Osteoblast (primary cell): Measurements from ENCODE around the gene MRGPRX4. TPM values are rescaled to one million over a fixed set of nuclear protein-coding genes. Genes with fewer than 3 reads are reported as not detected.
"Not testable (repeated sequence)": the region's sequence is repeated elsewhere in the genome, so short reads cannot be mapped to it uniquely, and the experiment has no call there.

Experiments used
- DNase-seq: peaks from one replicate; pipeline ENCODE4 v3.0.0; 2011; ENCODE audit warnings: low spot score, mixed read lengths; ENCODE audit not compliant: insufficient read length; ENCODE audit errors: missing footprints
- H2AFZ ChIP-seq: 2 replicates; pipeline ENCODE4 v1.6.0; 2011; ENCODE audit warnings: mild to moderate bottlenecking, low read length
- H3K27ac ChIP-seq: 2 replicates; pipeline ENCODE4 v1.5.1; 2011; ENCODE audit warnings: mild to moderate bottlenecking, low read depth, low read length, moderate library complexity
- H3K27me3 ChIP-seq: 2 replicates; pipeline ENCODE4 v1.6.0; 2012; ENCODE audit warnings: mild to moderate bottlenecking, control low read depth, inconsistent platforms, low read length, moderate library complexity; ENCODE audit not compliant: insufficient read depth
- H3K36me3 ChIP-seq: 2 replicates; pipeline ENCODE4 v1.5.1; 2011; ENCODE audit warnings: mild to moderate bottlenecking, low read length, control low read depth, moderate library complexity; ENCODE audit not compliant: insufficient read depth
- H3K4me1 ChIP-seq: 2 replicates; pipeline ENCODE4 v1.5.1; 2011; ENCODE audit warnings: mild to moderate bottlenecking, low read length, control low read depth, moderate library complexity; ENCODE audit not compliant: insufficient read depth
- H3K4me2 ChIP-seq: 2 replicates; pipeline ENCODE4 v1.6.0; 2011; ENCODE audit warnings: mild to moderate bottlenecking, low read length; ENCODE audit not compliant: insufficient read depth
- H3K4me3 ChIP-seq: fragments of 200-600 bp; sonication (generic); 3 replicates; pipeline ENCODE4 v1.5.1; 2012; ENCODE audit warnings: mild to moderate bottlenecking, low read length, inconsistent platforms; ENCODE audit not compliant: insufficient read depth
- H3K79me2 ChIP-seq: 2 replicates; pipeline ENCODE4 v1.6.0; 2012; ENCODE audit warnings: mild to moderate bottlenecking, low read length, control low read depth, inconsistent platforms; ENCODE audit not compliant: insufficient read depth
- H3K9me3 ChIP-seq: 2 replicates; pipeline ENCODE4 v1.5.1; 2011; ENCODE audit warnings: low read depth, low read length, control low read depth
- H4K20me1 ChIP-seq: 2 replicates; pipeline ENCODE4 v1.6.0; 2012; ENCODE audit warnings: mild to moderate bottlenecking, low read length, control low read depth; ENCODE audit not compliant: insufficient read depth
- total RNA-seq: library from RNA; depleted of rRNA; stranded (reverse); fragments of >200 nt; gene quantifications from 2 replicates; pipeline ENCODE4 v1.2.3, GENCODE V29; 2012
- TF ChIP-seq, protein P1 (sequence below): IDR thresholded peaks from 2 replicates; pipeline ENCODE4 v1.5.1; 2011; ENCODE audit warnings: mild to moderate bottlenecking, low read depth, low read length, moderate library complexity; ENCODE audit errors: extremely low read depth

Gene MRGPRX4
- not detected in 2 replicates for total RNA-seq

- Histone ChIP-seq H3K36me3 (no peaks in the 10 kb centered on the region), H3K27ac (no peak within 1 kb of the TSS), H3K79me2 (no peaks in the 10 kb centered on the region), H3K4me3 (no peak within 1 kb of the TSS), H4K20me1 (no peaks in the 10 kb centered on the region), H3K4me2 (no peak within 1 kb of the TSS), H3K9me3 (no peaks in the 10 kb centered on the region), H2AFZ (no peak within 1 kb of the TSS), H3K4me1 (no peaks in the 10 kb centered on the region), H3K27me3 (peaks cover 11% of the 10 kb centered on the region)
- TF ChIP-seq, protein P1, sequence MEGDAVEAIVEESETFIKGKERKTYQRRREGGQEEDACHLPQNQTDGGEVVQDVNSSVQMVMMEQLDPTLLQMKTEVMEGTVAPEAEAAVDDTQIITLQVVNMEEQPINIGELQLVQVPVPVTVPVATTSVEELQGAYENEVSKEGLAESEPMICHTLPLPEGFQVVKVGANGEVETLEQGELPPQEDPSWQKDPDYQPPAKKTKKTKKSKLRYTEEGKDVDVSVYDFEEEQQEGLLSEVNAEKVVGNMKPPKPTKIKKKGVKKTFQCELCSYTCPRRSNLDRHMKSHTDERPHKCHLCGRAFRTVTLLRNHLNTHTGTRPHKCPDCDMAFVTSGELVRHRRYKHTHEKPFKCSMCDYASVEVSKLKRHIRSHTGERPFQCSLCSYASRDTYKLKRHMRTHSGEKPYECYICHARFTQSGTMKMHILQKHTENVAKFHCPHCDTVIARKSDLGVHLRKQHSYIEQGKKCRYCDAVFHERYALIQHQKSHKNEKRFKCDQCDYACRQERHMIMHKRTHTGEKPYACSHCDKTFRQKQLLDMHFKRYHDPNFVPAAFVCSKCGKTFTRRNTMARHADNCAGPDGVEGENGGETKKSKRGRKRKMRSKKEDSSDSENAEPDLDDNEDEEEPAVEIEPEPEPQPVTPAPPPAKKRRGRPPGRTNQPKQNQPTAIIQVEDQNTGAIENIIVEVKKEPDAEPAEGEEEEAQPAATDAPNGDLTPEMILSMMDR: no peak
- DNase-seq: no peak
Measured at GRCh38 chr11:18172666-18173065, at the start of gene MRGPRX4. MRGPRX4 (plus strand) TSS chr11:18172837; CDS start chr11:18173257, 420 bp downstream.

DNA sequence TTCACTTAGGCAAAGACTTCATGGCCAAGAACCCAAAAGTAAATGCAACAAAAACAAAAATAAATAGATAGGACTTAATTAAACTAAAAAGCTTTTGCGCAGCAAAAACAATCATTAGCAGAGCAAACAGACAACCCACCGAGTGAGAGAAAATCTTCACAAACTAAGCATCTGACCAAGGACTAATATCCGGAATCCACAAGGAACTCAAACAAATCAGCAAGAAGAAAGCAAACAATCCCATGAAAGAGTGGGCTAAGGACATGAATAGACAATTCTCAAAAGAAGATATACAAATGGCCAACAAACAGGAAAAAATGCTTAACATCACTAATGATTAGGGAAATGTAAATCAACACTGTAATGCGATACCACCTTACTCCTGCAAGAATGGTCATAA, 41.5 kb upstream of the MRGPRX4 start:
- not testable (repeated sequence) for H3K4me3 ChIP-seq, H3K27ac ChIP-seq

DNA sequence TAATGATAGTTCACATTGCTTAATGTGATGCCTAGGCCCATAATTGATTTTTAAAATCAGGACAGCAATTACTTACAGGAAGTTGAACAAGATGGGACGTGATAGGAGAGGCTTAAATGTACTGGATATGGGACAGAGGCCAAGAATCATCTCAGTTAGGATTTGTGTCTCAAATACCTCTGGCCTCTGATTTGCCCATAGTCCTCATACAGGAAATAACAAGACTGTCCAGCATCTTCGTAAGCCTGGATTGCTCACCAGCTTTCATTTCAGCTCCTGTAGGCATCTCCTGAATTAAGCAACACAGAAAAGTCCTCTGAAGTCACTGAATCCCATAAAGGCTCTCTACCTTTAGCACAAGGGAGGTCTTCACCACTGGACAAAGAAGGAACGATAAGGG, 40.3 kb upstream of the MRGPRX4 start, which contains the start of gene MRGPRX3:
MRGPRX3 (plus strand) TSS at position 231 of the 400 bp plus-strand sequence. CDS start 4,632 bp downstream, outside the sequence.
- H4K20me1 ChIP-seq: no peaks in the 10 kb centered on the region
- DNase-seq: no peak
- H2AFZ ChIP-seq: no peak within 1 kb of the TSS
- no peak within 1 kb of the TSS for H3K4me2 ChIP-seq
- H3K4me1 ChIP-seq: no peaks in the 10 kb centered on the region
- no peak within 1 kb of the TSS for H3K4me3 ChIP-seq
- no peaks in the 10 kb centered on the region for H3K9me3 ChIP-seq
- no peaks in the 10 kb centered on the region for H3K36me3 ChIP-seq
- H3K79me2 ChIP-seq: no peaks in the 10 kb centered on the region
- H3K27ac ChIP-seq: no peak within 1 kb of the TSS
- peaks cover 9% of the 10 kb centered on the region for H3K27me3 ChIP-seq
- TF ChIP-seq, protein P1: no peak

More for the DNA sequence above, 41.5 kb upstream of the MRGPRX4 start:
- not testable (repeated sequence) for H4K20me1 ChIP-seq, DNase-seq, H3K36me3 ChIP-seq, H2AFZ ChIP-seq, H3K9me3 ChIP-seq, H3K79me2 ChIP-seq, H3K4me2 ChIP-seq, H3K4me1 ChIP-seq, H3K27me3 ChIP-seq

DNA sequence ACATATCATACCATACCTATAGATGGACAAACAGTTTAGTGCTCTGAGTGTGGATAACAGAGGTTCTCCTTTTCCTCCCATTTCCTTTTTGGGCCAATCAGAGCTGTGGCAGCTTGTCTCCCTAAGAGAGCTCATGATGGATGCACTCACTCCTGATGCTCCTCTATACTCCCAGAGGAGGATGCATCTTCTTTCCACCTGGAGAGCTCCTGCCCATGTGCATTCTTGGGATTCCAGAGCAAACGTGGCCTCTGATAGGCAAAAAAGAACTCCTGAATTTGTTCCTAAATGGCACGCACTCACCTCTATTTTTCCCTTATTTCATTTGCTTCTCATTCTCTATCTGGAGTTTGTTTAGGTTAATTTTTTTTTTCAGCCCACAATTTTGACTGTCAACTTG, 37.3 kb upstream of the MRGPRX4 start:
- H3K9me3 ChIP-seq: no peaks in the 10 kb centered on the region
- DNase-seq: no peak
- H3K27ac ChIP-seq: no peak overlapping the region
- H3K36me3 ChIP-seq: no peaks in the 10 kb centered on the region
- no peaks in the 10 kb centered on the region for H3K4me1 ChIP-seq
- H4K20me1 ChIP-seq: no peaks in the 10 kb centered on the region
- H3K27me3 ChIP-seq: peaks cover 6% of the 10 kb centered on the region
- H3K79me2 ChIP-seq: no peaks in the 10 kb centered on the region
- no peak overlapping the region for H3K4me2 ChIP-seq
- TF ChIP-seq, protein P1: no peak
- H2AFZ ChIP-seq: no peak overlapping the region
- no peak overlapping the region for H3K4me3 ChIP-seq
